Neural crest cell (in vitro differentiated cells): ENCODE results near the gene AKAP13. TPM values are rescaled to one million over a fixed set of nuclear protein-coding genes. Genes with fewer than 3 reads are reported as not detected.

Experiments
- DNase-seq: peaks from one replicate; pipeline ENCODE4 v3.0.0; 2021; ENCODE audit warnings: low read depth, mixed read lengths, low spot score
- H3K27ac Mint-ChIP-seq: one replicate; pipeline ENCODE4 v1.8.0; 2021; ENCODE audit warnings: mild to moderate bottlenecking, mixed read lengths; ENCODE audit not compliant: unreplicated experiment
- H3K27me3 Mint-ChIP-seq: 2 replicates; pipeline ENCODE4 v1.8.0; 2021; ENCODE audit warnings: low read depth, mild to moderate bottlenecking, mixed read lengths
- H3K36me3 Mint-ChIP-seq: 2 replicates; pipeline ENCODE4 v1.8.0; 2021; ENCODE audit warnings: low read depth, mild to moderate bottlenecking, mixed read lengths
- H3K4me1 Mint-ChIP-seq: 2 replicates; pipeline ENCODE4 v1.8.0; 2021; ENCODE audit warnings: mixed read lengths
- H3K4me3 Mint-ChIP-seq: one replicate; pipeline ENCODE4 v1.8.0; 2021; ENCODE audit warnings: mild to moderate bottlenecking, mixed read lengths
- H3K9me3 Mint-ChIP-seq: 2 replicates; pipeline ENCODE4 v1.8.0; 2021; ENCODE audit warnings: mixed read lengths
- total RNA-seq: library from RNA; stranded (reverse); gene quantifications from 2 replicates; pipeline ENCODE4 v1.2.1, GENCODE V29; 2021
- TF ChIP-seq, protein P1 (sequence below): fragments of 200-600 bp; sonication (generic); conservative IDR thresholded peaks from 2 replicates; pipeline ENCODE4 v1.5.0; 2021; ENCODE audit warnings: antibody characterized with exemption, mild to moderate bottlenecking

The AKAP13 gene
- total RNA-seq, 1 donor from 2014 or later = 81.3 TPM

DNA sequence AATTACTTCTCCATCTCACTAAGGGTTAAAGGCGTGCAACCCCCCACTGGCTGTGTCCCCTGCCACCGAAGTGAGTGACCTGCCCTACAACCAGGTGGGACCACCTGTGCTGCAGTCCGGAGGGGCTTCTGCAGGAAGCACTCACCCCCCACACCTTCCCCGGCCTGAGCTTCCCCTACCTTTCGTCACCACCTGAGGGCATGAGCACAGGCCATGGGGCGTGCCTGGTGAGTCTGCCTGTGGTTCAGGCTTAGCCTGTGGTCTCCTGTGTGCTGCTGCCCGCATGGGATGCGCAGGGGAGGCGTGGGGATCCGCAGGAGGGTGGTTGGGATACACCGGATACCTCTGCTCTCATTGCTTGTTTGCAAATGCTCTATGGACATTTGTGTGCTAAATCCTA lies 368.3 kb downstream of the AKAP13 start:
- H3K27ac Mint-ChIP-seq = no peak overlapping the region
- no peak for DNase-seq

DNA sequence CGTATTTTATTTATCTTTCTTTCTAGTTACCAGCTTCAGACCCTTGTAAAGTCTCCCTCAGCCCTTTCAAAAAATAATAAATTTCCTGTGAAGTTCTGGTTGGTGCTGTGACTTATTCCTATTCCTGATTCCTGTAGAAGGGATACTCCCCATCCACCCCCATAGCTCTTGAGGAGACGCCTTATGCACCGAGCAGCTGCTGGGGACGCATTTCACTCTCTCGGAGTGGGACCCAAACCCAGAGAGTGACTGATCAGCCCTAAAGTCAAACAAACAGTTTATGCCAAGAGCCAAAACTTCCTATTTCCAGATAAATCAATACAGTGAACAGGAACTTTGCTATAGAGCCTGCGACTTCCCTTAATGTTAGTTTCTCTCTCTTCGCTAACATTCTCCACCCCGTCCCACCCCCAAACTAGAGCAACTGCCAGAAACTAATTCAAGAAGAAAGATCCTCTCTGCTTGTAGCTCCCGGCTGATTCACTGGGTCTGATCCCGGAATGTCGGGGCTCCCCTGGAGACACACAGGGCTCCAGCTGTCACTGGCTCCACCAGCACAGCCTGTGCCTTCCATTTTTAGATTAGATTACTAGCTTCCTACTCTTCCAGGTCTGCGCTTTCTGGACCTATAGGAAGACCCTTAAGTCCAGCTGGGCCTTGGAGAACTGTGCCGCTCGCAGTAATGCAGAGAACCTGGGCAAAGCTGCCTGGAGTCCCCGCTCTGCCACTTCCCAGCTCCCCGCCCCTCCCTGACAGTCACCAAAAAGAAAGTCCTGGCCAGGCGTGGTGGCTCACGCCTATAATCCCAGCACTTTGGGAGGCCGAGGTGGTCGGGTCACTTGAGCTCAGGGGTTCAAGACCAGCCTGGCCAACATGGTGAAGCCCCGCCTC lies 369.1 kb downstream of the AKAP13 start:
- Mint-ChIP-seq H3K4me1 (peaks cover 89% of the 10 kb centered on the region), H3K4me3 (peak overlapping the region; percentile 88), H3K27me3 (peaks cover 8% of the 10 kb centered on the region), H3K9me3 (no peaks in the 10 kb centered on the region), H3K36me3 (peaks cover 24% of the 10 kb centered on the region), H3K27ac (no peak overlapping the region)
- no peak for DNase-seq
- TF ChIP-seq, protein P1, sequence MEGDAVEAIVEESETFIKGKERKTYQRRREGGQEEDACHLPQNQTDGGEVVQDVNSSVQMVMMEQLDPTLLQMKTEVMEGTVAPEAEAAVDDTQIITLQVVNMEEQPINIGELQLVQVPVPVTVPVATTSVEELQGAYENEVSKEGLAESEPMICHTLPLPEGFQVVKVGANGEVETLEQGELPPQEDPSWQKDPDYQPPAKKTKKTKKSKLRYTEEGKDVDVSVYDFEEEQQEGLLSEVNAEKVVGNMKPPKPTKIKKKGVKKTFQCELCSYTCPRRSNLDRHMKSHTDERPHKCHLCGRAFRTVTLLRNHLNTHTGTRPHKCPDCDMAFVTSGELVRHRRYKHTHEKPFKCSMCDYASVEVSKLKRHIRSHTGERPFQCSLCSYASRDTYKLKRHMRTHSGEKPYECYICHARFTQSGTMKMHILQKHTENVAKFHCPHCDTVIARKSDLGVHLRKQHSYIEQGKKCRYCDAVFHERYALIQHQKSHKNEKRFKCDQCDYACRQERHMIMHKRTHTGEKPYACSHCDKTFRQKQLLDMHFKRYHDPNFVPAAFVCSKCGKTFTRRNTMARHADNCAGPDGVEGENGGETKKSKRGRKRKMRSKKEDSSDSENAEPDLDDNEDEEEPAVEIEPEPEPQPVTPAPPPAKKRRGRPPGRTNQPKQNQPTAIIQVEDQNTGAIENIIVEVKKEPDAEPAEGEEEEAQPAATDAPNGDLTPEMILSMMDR = no peak

More for the DNA sequence above, 368.3 kb downstream of the AKAP13 start:
- H3K4me3 Mint-ChIP-seq = peak overlapping the region; percentile 88
- peaks cover 91% of the 10 kb centered on the region for H3K4me1 Mint-ChIP-seq
- peaks cover 26% of the 10 kb centered on the region for H3K36me3 Mint-ChIP-seq
- H3K27me3 Mint-ChIP-seq = peaks cover 8% of the 10 kb centered on the region
- no peaks in the 10 kb centered on the region for H3K9me3 Mint-ChIP-seq
- TF ChIP-seq, protein P1 = no peak

DNA sequence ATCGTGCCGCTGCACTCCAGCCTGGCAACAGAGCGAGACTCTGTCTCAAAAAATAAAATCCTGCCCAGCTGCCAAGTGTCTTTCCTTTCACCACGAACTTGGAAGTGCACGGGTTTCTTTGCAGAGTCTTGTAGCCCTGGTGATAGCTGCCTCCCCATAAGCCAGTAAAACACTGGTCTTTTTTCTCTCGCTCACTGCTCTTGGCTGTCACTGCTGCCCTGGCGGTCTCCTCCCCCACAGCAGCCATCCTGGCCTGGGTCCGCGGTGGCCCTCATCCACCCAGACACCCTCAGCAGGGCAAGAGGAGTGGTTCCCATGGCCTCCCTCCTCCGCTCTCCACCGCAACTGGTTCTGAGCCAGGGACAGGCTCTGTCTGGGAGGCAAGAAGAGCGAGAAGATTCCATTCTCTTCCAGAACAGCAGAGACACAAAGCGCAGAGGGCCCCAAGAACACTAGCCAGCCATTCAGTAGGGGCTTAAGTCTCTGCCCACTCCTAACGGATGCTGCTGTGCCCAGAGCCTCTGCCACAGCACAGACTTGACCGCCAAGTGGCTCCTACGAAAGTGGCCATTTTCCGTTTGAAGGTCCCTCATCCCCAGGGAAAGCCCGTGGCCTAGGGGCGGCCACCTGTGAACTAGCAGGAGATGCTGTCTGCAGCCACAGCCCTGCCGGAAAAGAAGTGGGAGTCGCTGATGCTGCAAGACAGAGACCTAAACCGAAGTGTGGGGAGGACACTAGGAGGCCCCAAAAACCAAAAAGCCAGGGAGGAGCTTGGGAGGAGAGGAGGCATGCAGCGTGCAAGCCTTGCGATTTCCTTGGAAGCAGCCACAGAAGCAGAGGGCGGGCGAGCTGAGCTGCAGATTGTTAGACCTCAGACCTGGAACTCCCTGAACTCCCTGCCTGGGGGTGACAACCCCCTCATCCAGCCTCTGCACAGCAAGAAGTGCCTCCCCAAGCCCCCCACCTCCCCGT lies 370.2 kb downstream of the AKAP13 start:
- Mint-ChIP-seq H3K27me3 (peaks cover 8% of the 10 kb centered on the region), H3K4me3 (peak overlapping the region; percentile 88), H3K9me3 (no peaks in the 10 kb centered on the region), H3K4me1 (peaks cover 84% of the 10 kb centered on the region), H3K36me3 (peaks cover 24% of the 10 kb centered on the region), H3K27ac (peak overlapping the region; percentile 98)
- no peak for DNase-seq
- TF ChIP-seq, protein P1 = no peak

DNA sequence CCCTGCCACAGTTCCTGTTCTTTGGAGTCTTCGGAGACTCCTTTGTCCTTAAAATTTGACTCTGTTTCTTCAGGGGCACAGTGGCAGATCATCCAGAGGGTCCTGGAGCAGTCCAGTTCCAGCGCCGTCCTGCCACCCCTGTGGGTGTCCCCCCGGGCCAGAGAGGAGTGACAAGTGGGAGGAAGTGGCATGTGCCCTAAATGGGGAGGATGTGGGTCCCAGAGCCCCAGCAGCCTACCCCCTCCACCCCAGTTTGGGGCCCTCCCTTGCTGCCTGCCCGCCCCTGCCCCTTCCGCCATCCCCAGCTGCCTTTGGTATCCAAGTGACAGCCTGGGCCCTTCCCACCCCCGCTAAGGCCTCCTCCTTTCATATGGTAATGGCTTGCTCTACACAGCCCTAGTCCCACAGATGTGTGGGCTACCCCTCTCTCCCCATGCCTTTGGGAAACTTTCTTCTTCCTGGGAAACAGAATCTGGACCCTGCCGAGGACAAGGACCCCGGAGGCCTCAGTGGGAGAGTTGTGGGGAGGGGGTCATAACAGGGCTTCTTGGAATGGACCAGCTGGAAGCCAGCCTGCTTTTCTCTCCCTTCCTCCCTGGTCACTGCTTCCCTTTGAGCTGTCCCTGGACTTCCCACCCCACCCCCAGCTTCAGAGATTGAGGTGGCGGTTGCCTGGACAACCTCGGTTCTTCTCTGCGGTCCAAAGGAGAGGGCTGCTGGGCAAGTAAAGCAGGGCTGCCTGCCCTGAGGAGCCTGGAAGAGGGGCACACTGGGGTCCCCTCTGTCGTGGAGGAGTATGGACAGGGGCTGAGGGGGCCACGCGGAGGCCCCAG lies 371.1 kb downstream of the AKAP13 start:
- peaks cover 8% of the 10 kb centered on the region for H3K27me3 Mint-ChIP-seq
- TF ChIP-seq, protein P1 = no peak
- H3K4me3 Mint-ChIP-seq = peak overlapping the region; percentile 88
- H3K4me1 Mint-ChIP-seq = peaks cover 75% of the 10 kb centered on the region
- peak overlapping the region; percentile 98 for H3K27ac Mint-ChIP-seq
- DNase-seq = peak; percentile 57
- peaks cover 20% of the 10 kb centered on the region for H3K36me3 Mint-ChIP-seq
- no peaks in the 10 kb centered on the region for H3K9me3 Mint-ChIP-seq

DNA sequence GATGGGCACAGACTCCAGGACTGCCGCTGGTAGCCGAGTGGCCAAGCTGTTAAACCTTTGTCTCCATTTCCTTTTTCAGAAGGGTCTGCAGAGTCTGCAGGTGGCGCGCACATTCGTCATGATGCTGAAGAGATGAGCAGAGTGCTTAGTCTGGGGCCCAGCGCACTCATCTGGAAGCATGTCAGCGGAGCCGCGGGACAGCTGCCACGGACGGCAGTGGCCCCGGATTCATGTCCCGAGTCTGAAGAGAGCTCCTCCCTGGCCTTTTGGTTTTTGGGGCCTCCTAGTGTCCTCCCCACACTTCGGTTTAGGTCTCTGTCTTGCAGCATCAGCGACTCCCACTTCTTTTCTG lies 371.7 kb downstream of the AKAP13 start:
- H3K9me3 Mint-ChIP-seq = no peaks in the 10 kb centered on the region
- peaks cover 8% of the 10 kb centered on the region for H3K27me3 Mint-ChIP-seq
- H3K27ac Mint-ChIP-seq = peak overlapping the region; percentile 96
- TF ChIP-seq, protein P1 = no peak
- H3K36me3 Mint-ChIP-seq = peaks cover 14% of the 10 kb centered on the region
- DNase-seq = peak; percentile 21
- H3K4me3 Mint-ChIP-seq = peak overlapping the region; percentile 88
- peaks cover 69% of the 10 kb centered on the region for H3K4me1 Mint-ChIP-seq
